H9 (cell line): ENCODE results near the gene CCSER1. TPM values are rescaled to one million over a fixed set of nuclear protein-coding genes. Genes with fewer than 3 reads are reported as not detected.

Source experiments
- DNase-seq: peaks from one replicate; pipeline ENCODE4 v3.0.0-alpha.2; 2017
- H2AFZ ChIP-seq: one replicate; pipeline ENCODE4 v1.6.1; 2013; ENCODE audit warnings: mild to moderate bottlenecking, low read length, control low read depth, moderate library complexity
- H2AK5ac ChIP-seq: 2 replicates; pipeline ENCODE4 v1.6.1; 2013; ENCODE audit warnings: low read length, control low read depth, mixed read lengths; ENCODE audit not compliant: insufficient read length
- H2BK120ac ChIP-seq: one replicate; pipeline ENCODE4 v1.6.1; 2013; ENCODE audit warnings: low read depth, mild to moderate bottlenecking, low read length, control low read depth, inconsistent platforms; ENCODE audit not compliant: poor library complexity, severe bottlenecking
- H2BK12ac ChIP-seq: 2 replicates; pipeline ENCODE4 v1.6.1; 2013; ENCODE audit warnings: low read length, control low read depth, mixed read lengths, low read depth; ENCODE audit not compliant: insufficient read length
- H2BK15ac ChIP-seq: 2 replicates; pipeline ENCODE4 v1.6.1; 2013; ENCODE audit warnings: low read depth, low read length, control low read depth
- H2BK20ac ChIP-seq: one replicate; pipeline ENCODE4 v1.6.1; 2013; ENCODE audit warnings: low read depth, mild to moderate bottlenecking, low read length, control low read depth, inconsistent platforms; ENCODE audit not compliant: poor library complexity, severe bottlenecking
- H2BK5ac ChIP-seq: 2 replicates; pipeline ENCODE4 v1.6.1; 2013; ENCODE audit warnings: low read length, control low read depth, mixed read lengths; ENCODE audit not compliant: insufficient read length
- H3K14ac ChIP-seq: 2 replicates; pipeline ENCODE4 v1.6.1; 2013; ENCODE audit warnings: low read length, control low read depth; ENCODE audit not compliant: insufficient read depth
- H3K18ac ChIP-seq: 2 replicates; pipeline ENCODE4 v1.6.1; 2013; ENCODE audit warnings: low read depth, mild to moderate bottlenecking, mixed read lengths, low read length, control low read depth; ENCODE audit not compliant: insufficient read length
- H3K23ac ChIP-seq: 2 replicates; pipeline ENCODE4 v1.6.1; 2013; ENCODE audit warnings: low read length, control low read depth, mixed read lengths, low read depth; ENCODE audit not compliant: insufficient read length
- H3K23me2 ChIP-seq: 2 replicates; pipeline ENCODE4 v1.6.1; 2013; ENCODE audit warnings: low read depth, mild to moderate bottlenecking, mixed read lengths, low read length, control low read depth; ENCODE audit not compliant: insufficient read length, poor library complexity, severe bottlenecking
- H3K27ac ChIP-seq: 2 replicates; pipeline ENCODE4 v1.5.1; 2013; ENCODE audit warnings: low read length, control low read depth, mixed read lengths, low read depth; ENCODE audit not compliant: insufficient read length
- H3K27me3 ChIP-seq: 2 replicates; pipeline ENCODE4 v1.6.1; 2013; ENCODE audit warnings: low read length, control low read depth, inconsistent platforms; ENCODE audit not compliant: insufficient read depth
- H3K4ac ChIP-seq: 2 replicates; pipeline ENCODE4 v1.6.1; 2013; ENCODE audit warnings: low read depth, mild to moderate bottlenecking, control low read depth, inconsistent platforms, low read length, moderate library complexity
- H3K4me1 ChIP-seq: 2 replicates; pipeline ENCODE4 v1.6.1; 2013; ENCODE audit warnings: low read length, control low read depth, inconsistent platforms; ENCODE audit not compliant: insufficient read depth
- H3K4me2 ChIP-seq: 2 replicates; pipeline ENCODE4 v1.6.1; 2013; ENCODE audit warnings: low read length, control low read depth, mixed read lengths; ENCODE audit not compliant: insufficient read length, insufficient read depth
- H3K56ac ChIP-seq: 2 replicates; pipeline ENCODE4 v1.6.1; 2013; ENCODE audit warnings: low read depth, mild to moderate bottlenecking, mixed read lengths, low read length, control low read depth; ENCODE audit not compliant: insufficient read length
- H3K79me1 ChIP-seq: 2 replicates; pipeline ENCODE4 v1.6.1; 2013; ENCODE audit warnings: low read depth, mild to moderate bottlenecking, moderate library complexity, low read length, control low read depth, inconsistent platforms; ENCODE audit not compliant: insufficient read depth, poor library complexity, severe bottlenecking
- H3K79me2 ChIP-seq: 2 replicates; pipeline ENCODE4 v1.6.1; 2013; ENCODE audit warnings: low read length, control low read depth, inconsistent platforms; ENCODE audit not compliant: insufficient read depth
- H3K9ac ChIP-seq: 2 replicates; pipeline ENCODE4 v1.6.1; 2013; ENCODE audit warnings: low read length, control low read depth, mixed read lengths; ENCODE audit not compliant: insufficient read length; ENCODE audit errors: extremely low read depth
- H3K9me3 ChIP-seq: one replicate; pipeline ENCODE4 v1.6.1; 2013; ENCODE audit warnings: low read depth, low read length, inconsistent platforms; ENCODE audit not compliant: control insufficient read depth
- H3T11ph ChIP-seq: one replicate; pipeline ENCODE4 v1.6.1; 2013; ENCODE audit warnings: mild to moderate bottlenecking, low read length, control low read depth, inconsistent platforms
- H4K20me1 ChIP-seq: one replicate; pipeline ENCODE4 v1.6.1; 2013; ENCODE audit not compliant: control insufficient read depth, insufficient read length, insufficient read depth
- H4K5ac ChIP-seq: 2 replicates; pipeline ENCODE4 v1.6.1; 2013; ENCODE audit warnings: low read depth, mild to moderate bottlenecking, mixed read lengths, low read length, control low read depth; ENCODE audit not compliant: insufficient read length
- H4K8ac ChIP-seq: replicated peaks from 2 replicates; pipeline ENCODE4 v1.6.1; 2013; ENCODE audit warnings: low read length, control low read depth, mixed read lengths, low read depth; ENCODE audit not compliant: insufficient read length
- H4K91ac ChIP-seq: 2 replicates; pipeline ENCODE4 v1.6.1; 2013; ENCODE audit warnings: low read depth, mild to moderate bottlenecking, moderate library complexity, mixed read lengths, low read length, control low read depth; ENCODE audit not compliant: insufficient read length
- H3K27ac Mint-ChIP-seq, 3 experiments: 2 replicates in 2 of 3; 3 replicates in 1 of 3; pipeline ENCODE4 v1.8.0; 2020 to 2021; ENCODE audit warnings: mixed read lengths in 3 of 3, mild to moderate bottlenecking in 1 of 3, moderate library complexity in 1 of 3
- H3K27me3 Mint-ChIP-seq: 2 replicates; pipeline ENCODE4 v1.8.0; 2021; ENCODE audit warnings: low read depth, mild to moderate bottlenecking, moderate library complexity, mixed read lengths
- H3K36me3 Mint-ChIP-seq, 3 experiments: 2 replicates in 2 of 3; 3 replicates in 1 of 3; pipeline ENCODE4 v1.8.0; 2020 to 2021; ENCODE audit warnings: low read depth in 3 of 3, mixed read lengths in 3 of 3; ENCODE audit not compliant: insufficient read depth in 1 of 3
- H3K4me1 Mint-ChIP-seq, 2 experiments: 2 replicates each; pipeline ENCODE4 v1.8.0; 2020; ENCODE audit warnings: mixed read lengths in 2 of 2
- H3K4me3 Mint-ChIP-seq, 2 experiments: 2 replicates in 1 of 2; 3 replicates in 1 of 2; pipeline ENCODE4 v1.8.0; 2020 to 2021; ENCODE audit warnings: mild to moderate bottlenecking in 2 of 2, mixed read lengths in 2 of 2, moderate library complexity in 1 of 2
- H3K9me3 Mint-ChIP-seq, 2 experiments: 2 replicates in 1 of 2; 3 replicates in 1 of 2; pipeline ENCODE4 v1.8.0; 2020; ENCODE audit warnings: mild to moderate bottlenecking in 2 of 2, mixed read lengths in 2 of 2, moderate library complexity in 1 of 2
- CTCF ChIP-seq: fragments of 200-600 bp; sonication (generic); conservative IDR thresholded peaks from 3 replicates; pipeline ENCODE4 v1.8.0; 2021; ENCODE audit warnings: antibody characterized with exemption, mild to moderate bottlenecking
- total RNA-seq: library from RNA; stranded (reverse); gene quantifications from 2 replicates; pipeline ENCODE4 v1.2.1, GENCODE V29; 2021

The CCSER1 gene
- total RNA-seq, 1 experiment from 2014 or later = 0.37 TPM

- Histone ChIP-seq H2BK120ac (no peak overlapping the region), H2AK5ac (no peak overlapping the region), H3K56ac (no peak overlapping the region), H4K5ac (no peak overlapping the region), H3K9me3 (peaks cover 10% of the 10 kb centered on the region), H4K8ac (no peak overlapping the region), H3K79me2 (no peaks in the 10 kb centered on the region), H3K9ac (no peak overlapping the region), H3K18ac (no peak overlapping the region), H3K23me2 (no peaks in the 10 kb centered on the region), H3K14ac (no peak overlapping the region), H2AFZ (no peak overlapping the region), H2BK15ac (no peak overlapping the region), H2BK5ac (no peak overlapping the region), H4K20me1 (no peaks in the 10 kb centered on the region), H2BK12ac (no peak overlapping the region), H3K79me1 (no peaks in the 10 kb centered on the region), H3K4ac (no peak overlapping the region), H2BK20ac (no peak overlapping the region), H3K4me1 (no peaks in the 10 kb centered on the region), H4K91ac (no peak overlapping the region), H3K4me2 (no peak overlapping the region), H3K23ac (no peak overlapping the region), H3K27me3 (no peaks in the 10 kb centered on the region), H3K27ac (no peak overlapping the region), H3T11ph (no peak overlapping the region)
- Mint-ChIP-seq H3K9me3 (peaks cover 31 to 38% of the 10 kb centered on the region in 2 experiments), H3K27ac (no peak overlapping the region), H3K4me3 (no peak overlapping the region), H3K27me3 (no peaks in the 10 kb centered on the region; the same call in 1 of the 2 replicates), H3K4me1 (no peaks in the 10 kb centered on the region), H3K36me3 (peaks cover 22 to 47% (median 42%) of the 10 kb centered on the region in 3 experiments)
- no peak for DNase-seq
- no peak for TF ChIP-seq CTCF
These were observed 949.0 kb downstream of the CCSER1 start for GRCh38 chr4:91076147-91076546.
